ENCODE data around the gene C19orf81.
"Not testable (repeated sequence)": the region's sequence is repeated elsewhere in the genome, so short reads cannot be mapped to it uniquely, and the experiment has no call there.

The C19orf81 gene

GRCh38 chr19:50607388-50607787 lies 41.9 kb upstream of the C19orf81 start:
- H3K4me3 ChIP-seq (replicated peaks in 1 of 2; ENCODE audit: low read depth in 2 of 2, low read length in 2 of 2), result no peak overlapping the region
- no peak for DNase-seq (ENCODE audit: low read depth in 2 of 2)
- no peak for TF ChIP-seq CTCF (IDR thresholded peaks at IDR 0.05; ENCODE audit: low read depth, low read length)

GRCh38 chr19:50607874-50608785 lies 41.1 kb upstream of the C19orf81 start:
- peak; percentile 74 for DNase-seq (ENCODE audit: low read depth in 2 of 2)
- no peak overlapping the region for H3K4me3 ChIP-seq (replicated peaks in 1 of 2; ENCODE audit: low read depth in 2 of 2, low read length in 2 of 2)
- peak; percentile 35 for TF ChIP-seq CTCF (IDR thresholded peaks at IDR 0.05; ENCODE audit: low read depth, low read length)

- not testable (repeated sequence) for DNase-seq (ENCODE audit: low read depth in 2 of 2); H3K4me3 ChIP-seq (replicated peaks in 1 of 2; ENCODE audit: low read depth in 2 of 2, low read length in 2 of 2)
These were observed 36.5 kb upstream of the C19orf81 start for GRCh38 chr19:50612504-50613404.

- not testable (repeated sequence) for H3K4me3 ChIP-seq (replicated peaks in 1 of 2; ENCODE audit: low read depth in 2 of 2, low read length in 2 of 2); DNase-seq (ENCODE audit: low read depth in 2 of 2)
These were observed 30.9 kb upstream of the C19orf81 start for GRCh38 chr19:50618379-50618778.

- H3K4me3 ChIP-seq (replicated peaks in 1 of 2; ENCODE audit: low read depth in 2 of 2, low read length in 2 of 2); DNase-seq (ENCODE audit: low read depth in 2 of 2): not testable (repeated sequence)
These were observed 30.1 kb upstream of the C19orf81 start for GRCh38 chr19:50619184-50619583.

- DNase-seq (ENCODE audit: low read depth in 2 of 2); H3K4me3 ChIP-seq (replicated peaks in 1 of 2; ENCODE audit: low read depth in 2 of 2, low read length in 2 of 2): not testable (repeated sequence)
These were observed 28.8 kb upstream of the C19orf81 start for GRCh38 chr19:50620394-50620906.

GRCh38 chr19:50624949-50625600 lies 24.2 kb upstream of the C19orf81 start:
- no peak overlapping the region for H3K4me3 ChIP-seq (replicated peaks in 1 of 2; ENCODE audit: low read depth in 2 of 2, low read length in 2 of 2)
- TF ChIP-seq CTCF (IDR thresholded peaks at IDR 0.05; ENCODE audit: low read depth, low read length), result no peak
- DNase-seq (ENCODE audit: low read depth in 2 of 2), result no peak

- no peak for DNase-seq (ENCODE audit: low read depth in 2 of 2)
- H3K4me3 ChIP-seq (replicated peaks in 1 of 2; ENCODE audit: low read depth in 2 of 2, low read length in 2 of 2), result no peak overlapping the region
- TF ChIP-seq CTCF (IDR thresholded peaks at IDR 0.05; ENCODE audit: low read depth, low read length), result no peak
These were observed 23.2 kb upstream of the C19orf81 start for GRCh38 chr19:50626011-50626410.
